ENCODE measurements around the gene HSD11B1. TPM values are rescaled to one million over a fixed set of nuclear protein-coding genes. Genes with fewer than 3 reads are reported as not detected.
A peak's percentile ranks its signal among the peaks of the same experiment; 100 is the strongest.
"Not testable (repeated sequence)": the region's sequence is repeated elsewhere in the genome, so short reads cannot be mapped to it uniquely, and the experiment has no call there.

HSD11B1 gene
- total RNA-seq, 1 donor from 2014 or later, result not detected

DNA sequence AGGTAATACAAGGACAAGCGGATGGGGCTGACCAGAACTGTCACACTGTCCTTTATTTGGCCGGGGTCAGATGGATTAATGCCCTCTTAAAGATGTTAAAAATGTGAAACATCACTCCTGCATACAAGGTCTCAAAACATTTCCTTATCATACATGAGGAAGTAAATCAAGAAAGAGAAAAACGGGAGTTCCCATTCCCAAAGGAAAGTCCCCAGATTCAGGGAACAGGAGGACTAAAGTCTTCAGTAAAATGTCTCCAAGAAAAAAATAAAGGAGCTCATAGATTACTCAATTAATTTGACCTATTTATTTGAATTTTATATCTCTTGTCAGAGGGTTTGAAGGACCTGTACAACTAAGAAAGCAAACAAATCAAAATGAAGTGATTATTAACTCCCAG lies 13.4 kb upstream of the HSD11B1 start:
- DNase-seq (ENCODE audit: low read depth in 2 of 2), result no peak

DNA sequence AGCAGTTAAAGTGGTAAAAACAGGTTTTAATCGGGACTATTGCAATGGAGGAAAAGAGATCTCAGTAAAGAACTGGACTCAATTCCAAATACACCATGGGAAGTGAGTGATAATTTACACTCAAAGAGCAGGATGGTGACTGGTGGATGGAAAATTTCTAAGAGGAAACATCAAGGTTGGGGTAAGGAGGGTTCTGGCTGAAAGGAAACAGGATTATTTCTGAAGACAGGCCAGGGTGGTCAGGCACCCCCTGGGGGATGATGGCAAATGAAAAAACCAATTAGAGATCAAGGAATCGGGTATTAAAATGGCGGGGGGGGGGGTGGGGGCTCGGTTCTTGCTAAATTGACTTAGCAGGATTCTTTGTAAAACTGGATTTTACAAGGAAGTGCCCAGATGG lies 12.3 kb upstream of the HSD11B1 start:
- DNase-seq (ENCODE audit: low read depth in 2 of 2), result peak in 1 of 2 donors; percentile 37

GRCh38 chr1:209692745-209693504 lies 11.7 kb upstream of the HSD11B1 start:
- DNase-seq (ENCODE audit: low read depth in 2 of 2), result peak; percentile 81 to 83

DNA sequence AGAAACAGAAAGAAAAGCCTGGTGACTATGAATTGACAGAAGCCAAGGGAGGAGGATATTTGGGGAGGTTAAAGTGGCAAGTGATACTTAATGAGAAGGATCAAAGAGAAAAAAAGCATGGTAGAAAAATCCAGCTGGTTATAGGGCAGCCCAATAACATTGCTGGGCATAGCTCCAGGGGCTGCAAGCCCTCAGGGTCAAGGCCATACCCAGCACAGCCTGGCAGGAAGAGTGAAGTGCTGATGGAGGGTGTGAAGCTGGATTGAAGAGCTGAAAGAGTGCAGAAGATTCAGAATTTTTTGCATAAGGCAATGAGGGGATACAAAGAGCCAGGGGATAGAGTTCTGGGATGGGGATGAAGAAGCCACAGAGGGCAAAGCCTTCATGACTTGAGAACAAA lies 8.0 kb upstream of the HSD11B1 start:
- no peak for DNase-seq (ENCODE audit: low read depth in 2 of 2)

- DNase-seq (ENCODE audit: low read depth in 2 of 2), result peak in 1 of 2 donors; percentile 28
Observed at GRCh38 chr1:209697126-209697525, 7.5 kb upstream of the HSD11B1 start.

DNA sequence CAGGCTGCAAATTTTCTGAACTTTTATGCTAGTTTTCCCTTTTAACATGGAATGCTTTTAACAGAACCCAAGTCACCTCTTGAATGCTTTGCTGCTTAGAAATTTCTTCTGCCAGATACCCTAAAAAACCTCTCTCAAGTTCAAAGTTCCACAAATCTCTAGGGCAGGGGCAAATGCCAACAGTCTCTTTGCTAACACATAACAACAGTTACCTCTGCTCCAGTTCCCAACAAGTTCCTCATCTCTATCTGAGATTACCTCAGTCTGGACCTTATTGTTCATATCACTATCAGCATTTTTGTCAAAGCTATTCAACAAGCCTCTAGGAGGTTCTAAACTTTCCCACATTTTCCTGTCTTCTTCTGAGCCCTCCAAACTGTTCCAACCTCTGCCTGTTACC lies 4.0 kb upstream of the HSD11B1 start:
- DNase-seq (ENCODE audit: low read depth in 2 of 2), result not testable (repeated sequence)

DNA sequence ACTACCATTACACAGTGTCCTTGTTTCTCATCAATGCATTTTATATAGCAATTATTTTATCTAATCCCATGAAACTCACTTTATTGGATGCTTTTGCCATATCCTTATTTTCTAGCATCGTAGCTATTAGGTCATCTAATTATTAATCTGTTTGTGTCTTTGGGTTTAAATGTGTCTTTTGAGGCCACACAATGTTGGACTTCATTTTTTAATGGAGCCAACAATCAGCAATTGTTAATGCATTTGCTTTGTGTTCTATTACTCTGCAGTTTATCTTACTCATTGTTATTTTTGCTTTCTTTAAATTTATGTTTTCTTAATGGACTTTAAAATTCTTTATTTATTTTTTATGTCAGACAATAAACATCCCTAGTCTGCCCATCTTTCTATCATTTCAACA lies 1.8 kb upstream of the HSD11B1 start:
- no peak for DNase-seq (ENCODE audit: low read depth in 2 of 2)

DNA sequence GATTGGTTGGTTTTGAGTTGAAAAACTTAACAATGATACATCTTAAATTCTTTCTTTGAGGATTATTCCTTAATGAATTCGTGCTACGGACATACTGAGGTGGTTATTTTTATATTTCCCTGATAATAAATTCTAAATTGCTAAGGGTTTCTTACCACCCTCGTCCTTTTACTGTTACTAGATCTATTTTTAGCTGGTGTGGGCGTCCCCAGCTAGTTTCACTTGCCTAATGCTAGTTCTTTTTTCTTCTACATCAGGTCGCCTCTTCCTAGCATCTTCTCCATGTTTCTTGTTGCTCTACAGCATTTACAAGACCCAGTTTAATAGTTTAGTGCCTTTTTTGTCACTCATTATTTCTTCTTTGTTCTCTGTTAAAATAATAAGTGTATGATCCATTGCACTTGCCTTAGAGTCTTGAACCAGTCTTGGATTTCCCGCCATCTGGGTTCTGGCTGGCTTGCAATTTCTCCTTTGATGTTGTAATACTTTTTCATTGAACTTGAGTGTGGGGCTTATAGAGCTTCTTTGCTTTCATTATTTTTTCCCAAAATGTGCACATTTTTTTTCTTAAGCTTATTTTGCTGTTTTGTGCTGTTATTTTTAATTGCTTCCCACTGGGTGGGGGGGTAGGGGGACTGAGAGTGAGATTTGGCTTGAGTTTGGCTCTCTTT lies 677 bp upstream of the HSD11B1 start:
- DNase-seq (ENCODE audit: low read depth in 2 of 2), result no peak

DNA sequence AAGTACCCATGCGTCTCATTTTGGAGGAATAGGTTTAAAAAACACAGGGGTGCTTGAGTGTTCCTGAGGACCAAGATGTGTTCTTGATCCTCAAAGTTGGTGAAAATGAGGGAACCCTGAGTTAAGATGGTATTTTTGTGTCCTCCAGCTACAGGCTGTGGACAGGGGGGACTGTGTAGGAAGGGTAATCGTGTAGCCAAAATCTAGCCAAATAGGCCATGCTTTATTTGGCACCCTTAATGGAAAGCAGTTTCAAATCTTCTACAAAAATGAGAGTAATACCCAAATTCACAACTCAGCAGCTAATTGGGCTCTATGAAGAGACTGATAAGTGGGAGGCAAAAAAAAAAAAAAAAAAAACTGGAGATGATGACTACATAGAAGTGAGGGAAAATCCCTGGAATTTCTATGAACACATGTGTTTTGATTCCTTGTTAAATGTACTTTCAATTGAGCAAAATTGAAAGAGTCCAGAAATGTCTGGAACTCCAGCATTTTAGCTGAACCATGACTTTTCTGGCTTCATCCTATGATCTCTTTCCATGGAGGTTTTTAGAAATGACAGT lies 470 bp downstream of the HSD11B1 start:
- no peak for DNase-seq (ENCODE audit: low read depth in 2 of 2)

- DNase-seq (ENCODE audit: low read depth in 2 of 2), result no peak
Observed at GRCh38 chr1:209706622-209707021, 2.0 kb downstream of the HSD11B1 start.

- DNase-seq (ENCODE audit: low read depth in 2 of 2), result peak in 1 of 2 donors; percentile 48
Observed at GRCh38 chr1:209707308-209707707, 2.7 kb downstream of the HSD11B1 start.

GRCh38 chr1:209708297-209708696 lies 3.7 kb downstream of the HSD11B1 start:
- DNase-seq (ENCODE audit: low read depth in 2 of 2), result no peak

DNA sequence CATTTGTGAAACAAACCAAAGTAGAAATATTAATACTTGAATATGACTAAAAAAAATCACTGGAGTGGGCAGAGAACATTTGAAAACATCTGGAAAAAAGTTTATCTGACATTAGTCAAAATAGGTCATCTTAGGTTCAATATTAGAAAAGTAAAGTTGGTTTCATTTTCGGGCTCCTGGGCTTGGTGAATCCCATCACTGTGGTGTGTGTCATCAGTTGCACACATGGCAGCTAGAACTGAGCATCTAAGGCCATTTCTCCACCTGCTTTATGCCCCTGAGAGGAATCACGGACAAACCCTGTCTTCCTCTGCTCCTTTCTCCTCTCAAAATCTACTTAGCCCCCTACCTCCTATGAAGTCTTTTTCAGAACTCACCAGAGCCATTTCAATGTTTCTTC lies 5.4 kb downstream of the HSD11B1 start:
- no peak for DNase-seq (ENCODE audit: low read depth in 2 of 2)

DNA sequence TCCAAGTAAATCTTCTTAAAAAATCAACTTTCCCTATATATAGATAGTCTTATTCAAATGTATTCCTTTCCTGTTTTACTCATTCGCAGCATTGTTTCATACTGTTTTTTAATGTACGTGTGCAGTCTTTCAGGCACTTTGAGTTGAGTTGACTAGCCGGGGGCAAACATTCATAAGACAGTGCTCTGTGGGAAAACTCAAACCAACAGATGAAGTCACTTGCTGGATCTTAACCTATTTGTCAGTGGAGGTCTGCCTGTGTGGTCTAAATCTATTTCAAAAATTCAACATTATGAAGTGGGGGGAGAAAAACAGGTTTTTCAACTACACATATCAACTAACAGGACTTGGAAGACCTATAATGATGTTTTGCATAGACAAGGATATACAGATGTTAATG lies 6.2 kb downstream of the HSD11B1 start:
- no peak for DNase-seq (ENCODE audit: low read depth in 2 of 2)

GRCh38 chr1:209714338-209714737 lies 9.7 kb downstream of the HSD11B1 start:
- DNase-seq (ENCODE audit: low read depth in 2 of 2), result no peak

GRCh38 chr1:209715314-209715713 lies 10.7 kb downstream of the HSD11B1 start:
- no peak for DNase-seq (ENCODE audit: low read depth in 2 of 2)

- DNase-seq (ENCODE audit: low read depth in 2 of 2), result no peak
Observed at GRCh38 chr1:209717818-209718217, 13.2 kb downstream of the HSD11B1 start.

DNA sequence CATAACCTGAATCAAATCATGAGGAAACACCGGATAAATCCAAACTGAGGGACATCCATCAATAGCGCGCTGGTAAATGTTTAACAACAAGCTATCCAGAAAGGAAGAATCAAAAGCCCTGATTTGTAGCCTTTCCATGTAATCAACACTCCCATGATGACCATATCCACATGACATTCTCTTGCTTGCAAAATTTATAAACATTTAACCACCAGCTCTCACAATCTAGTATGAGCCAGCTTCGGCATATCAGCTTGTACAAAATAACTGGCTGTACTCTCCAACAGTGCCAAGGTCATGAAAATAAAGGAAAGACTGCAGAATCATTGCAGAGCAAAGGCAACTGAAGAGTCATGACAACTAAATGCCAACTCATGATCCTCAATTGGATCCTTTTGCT lies 15.7 kb downstream of the HSD11B1 start:
- DNase-seq (ENCODE audit: low read depth in 2 of 2), result no peak

DNA sequence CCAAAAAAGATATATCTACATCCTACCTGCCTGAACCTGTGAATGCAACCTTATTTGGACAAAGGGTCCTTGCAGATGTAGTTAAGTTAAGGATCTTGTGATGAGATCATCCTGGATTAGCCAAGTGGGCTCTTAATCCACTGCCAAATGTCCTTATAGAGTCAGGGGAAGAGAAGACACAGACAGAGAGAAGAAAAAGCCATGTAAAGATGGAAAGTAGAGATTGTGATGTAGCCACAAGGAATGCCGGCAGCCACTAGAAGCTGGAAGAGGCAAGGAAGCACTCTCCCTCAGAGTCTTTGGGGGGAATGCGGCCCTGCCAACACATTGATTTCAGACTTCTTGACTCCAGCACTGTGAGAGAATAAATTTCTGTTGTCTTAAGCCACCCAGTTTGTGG lies 16.2 kb downstream of the HSD11B1 start:
- DNase-seq (ENCODE audit: low read depth in 2 of 2), result no peak

DNA sequence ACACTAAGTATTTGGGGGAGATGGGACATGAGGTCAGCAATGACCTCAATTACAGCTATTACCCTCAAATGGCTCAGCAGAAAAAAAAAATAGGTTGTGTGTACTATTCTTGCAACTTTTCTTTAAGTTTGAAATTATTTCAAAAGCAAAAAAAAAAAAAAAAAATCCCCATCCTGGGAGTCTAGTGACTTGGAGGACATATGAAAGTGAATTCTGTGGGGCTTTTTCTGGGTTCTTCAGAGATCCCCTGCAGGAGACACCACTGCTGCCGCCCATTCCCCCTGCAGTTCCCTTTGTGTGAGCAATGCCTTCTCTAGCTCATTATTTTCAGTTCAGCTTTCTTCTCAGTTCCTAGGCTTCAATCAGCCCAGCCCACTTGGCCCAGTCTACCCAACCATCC lies 16.7 kb downstream of the HSD11B1 start:
- no peak for DNase-seq (ENCODE audit: low read depth in 2 of 2)

GRCh38 chr1:209723265-209723664 lies 18.6 kb downstream of the HSD11B1 start:
- DNase-seq (ENCODE audit: low read depth in 2 of 2), result no peak

GRCh38 chr1:209723756-209724693 lies 19.4 kb downstream of the HSD11B1 start:
- DNase-seq (ENCODE audit: low read depth in 2 of 2), result no peak

All from lung microvascular endothelial cell (primary cell).